PC-9 (cell line): ENCODE results near the gene UBQLNL. TPM values are rescaled to one million over a fixed set of nuclear protein-coding genes. Genes with fewer than 3 reads are reported as not detected.

Experiments used
- BruUV-seq: library from RNA; stranded (reverse); fragments of 400-500 nt; replicated peaks from 2 replicates; lab custom pipeline; 2021; lab: Mats Ljungman, UMichigan
- CTCF ChIA-PET: fragments of 300-600 bp; sonication (Branson Sonifier 250); formaldehyde crosslinking; loops from one replicate; lab custom pipeline; 2022; ENCODE audit warnings: antibody characterized with exemption; lab: Charles Lee
- POLR2A ChIA-PET: fragments of 300-600 bp; sonication (Branson Sonifier 250); formaldehyde crosslinking; loops from one replicate; lab custom pipeline; 2022; ENCODE audit warnings: antibody characterized with exemption; ENCODE audit not compliant: unreplicated experiment; lab: Charles Lee
- DNase-seq, 2 experiments: peaks; one replicate each; pipeline versions ENCODE4 v3.0.0 to v3.0.0-alpha.2; 2015 to 2022; ENCODE audit warnings: mixed read lengths in 1 of 2
- H2AFZ ChIP-seq: fragments of 200-600 bp; sonication (generic); 2 replicates; pipeline ENCODE4 v1.8.1; 2017; ENCODE audit warnings: antibody characterized with exemption
- H3F3A ChIP-seq: fragments of 200-600 bp; sonication (generic); 2 replicates; pipeline ENCODE4 v1.8.1; 2017; ENCODE audit warnings: antibody characterized with exemption, mild to moderate bottlenecking, low read depth; ENCODE audit not compliant: insufficient read depth
- H3K27ac ChIP-seq: fragments of 200-600 bp; sonication (generic); 2 replicates; pipeline ENCODE4 v1.6.1; 2016; ENCODE audit warnings: mixed run types
- H3K27me3 ChIP-seq: fragments of 200-600 bp; sonication (generic); 2 replicates; pipeline ENCODE4 v1.6.1; 2016; ENCODE audit warnings: low read depth, mixed run types; ENCODE audit not compliant: insufficient read depth
- H3K36me3 ChIP-seq: fragments of 200-600 bp; sonication (generic); 2 replicates; pipeline ENCODE4 v1.6.1; 2016; ENCODE audit warnings: low read depth, mixed run types
- H3K4me1 ChIP-seq: fragments of 200-600 bp; sonication (generic); replicated peaks from 2 replicates; pipeline ENCODE4 v1.6.1; 2016; ENCODE audit warnings: mixed run types; ENCODE audit not compliant: insufficient read depth
- H3K4me2 ChIP-seq: fragments of 200-600 bp; sonication (generic); 2 replicates; pipeline ENCODE4 v1.6.1; 2017; ENCODE audit warnings: mixed run types
- H3K4me3 ChIP-seq: fragments of 200-600 bp; sonication (generic); 2 replicates; pipeline ENCODE4 v1.6.1; 2016; ENCODE audit warnings: mixed run types
- H3K79me2 ChIP-seq: fragments of 200-600 bp; sonication (generic); 2 replicates; pipeline ENCODE4 v1.6.1; 2017; ENCODE audit warnings: low read depth, mixed run types
- H3K9me2 ChIP-seq: fragments of 200-600 bp; sonication (generic); 2 replicates; pipeline ENCODE4 v1.8.1; 2017; ENCODE audit warnings: mild to moderate bottlenecking; ENCODE audit not compliant: insufficient read depth
- H3K9me3 ChIP-seq: fragments of 200-600 bp; sonication (generic); 2 replicates; pipeline ENCODE4 v1.8.1; 2016; ENCODE audit warnings: low read depth; ENCODE audit not compliant: insufficient read depth
- H4K20me1 ChIP-seq: fragments of 200-600 bp; sonication (generic); 2 replicates; pipeline ENCODE4 v1.8.1; 2017; ENCODE audit not compliant: insufficient read depth
- EZH2 ChIP-seq: fragments of 200-600 bp; sonication (generic); IDR thresholded peaks from 2 replicates; pipeline ENCODE4 v1.8.0; 2017; ENCODE audit warnings: antibody characterized with exemption, low read depth
- intact Hi-C: fragments of 100-400 bp; cut with micrococcal nuclease; formaldehyde crosslinking; loops from one replicate; pipeline ENCODE4 v1.10.0; 2022; ENCODE audit not compliant: unreplicated experiment
- total RNA-seq: library from RNA; stranded (reverse); gene quantifications from 2 replicates; pipeline ENCODE4 v1.2.3, GENCODE V29; 2021
- TF ChIP-seq, protein P1 (sequence below): fragments of 200-600 bp; sonication (generic); conservative IDR thresholded peaks from 2 replicates; pipeline ENCODE4 v1.6.1; 2017; ENCODE audit warnings: mixed run types, antibody characterized with exemption, mild to moderate bottlenecking, moderate library complexity

Gene UBQLNL
- total RNA-seq, 1 experiment from 2014 or later = 0.15 TPM

GRCh38 chr11:5531053-5531831 lies 14.7 kb upstream of the UBQLNL start:
- H3K27me3 ChIP-seq = no peaks in the 10 kb centered on the region
- CTCF ChIA-PET = no interaction called here
- no peaks in the 10 kb centered on the region for H3K9me3 ChIP-seq
- H3K4me1 ChIP-seq = no peaks in the 10 kb centered on the region
- H3F3A ChIP-seq = no peaks in the 10 kb centered on the region
- no peak overlapping the region for H3K27ac ChIP-seq
- no peaks in the 10 kb centered on the region for H4K20me1 ChIP-seq
- no peak overlapping the region for H2AFZ ChIP-seq
- POLR2A ChIA-PET = no interaction called here
- no peaks in the 10 kb centered on the region for H3K9me2 ChIP-seq
- no peak overlapping the region for H3K4me2 ChIP-seq
- intact Hi-C loops = no loop called here
- H3K36me3 ChIP-seq = no peaks in the 10 kb centered on the region
- H3K4me3 ChIP-seq = no peak overlapping the region
- no TSS peak for BruUV-seq
- no peak for DNase-seq
- no peaks in the 10 kb centered on the region for H3K79me2 ChIP-seq
- TF ChIP-seq, protein P1, sequence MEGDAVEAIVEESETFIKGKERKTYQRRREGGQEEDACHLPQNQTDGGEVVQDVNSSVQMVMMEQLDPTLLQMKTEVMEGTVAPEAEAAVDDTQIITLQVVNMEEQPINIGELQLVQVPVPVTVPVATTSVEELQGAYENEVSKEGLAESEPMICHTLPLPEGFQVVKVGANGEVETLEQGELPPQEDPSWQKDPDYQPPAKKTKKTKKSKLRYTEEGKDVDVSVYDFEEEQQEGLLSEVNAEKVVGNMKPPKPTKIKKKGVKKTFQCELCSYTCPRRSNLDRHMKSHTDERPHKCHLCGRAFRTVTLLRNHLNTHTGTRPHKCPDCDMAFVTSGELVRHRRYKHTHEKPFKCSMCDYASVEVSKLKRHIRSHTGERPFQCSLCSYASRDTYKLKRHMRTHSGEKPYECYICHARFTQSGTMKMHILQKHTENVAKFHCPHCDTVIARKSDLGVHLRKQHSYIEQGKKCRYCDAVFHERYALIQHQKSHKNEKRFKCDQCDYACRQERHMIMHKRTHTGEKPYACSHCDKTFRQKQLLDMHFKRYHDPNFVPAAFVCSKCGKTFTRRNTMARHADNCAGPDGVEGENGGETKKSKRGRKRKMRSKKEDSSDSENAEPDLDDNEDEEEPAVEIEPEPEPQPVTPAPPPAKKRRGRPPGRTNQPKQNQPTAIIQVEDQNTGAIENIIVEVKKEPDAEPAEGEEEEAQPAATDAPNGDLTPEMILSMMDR = no peak
- TF ChIP-seq EZH2 = no peak

GRCh38 chr11:5528495-5528894 lies 12.0 kb upstream of the UBQLNL start:
- BruUV-seq = no TSS peak
- Histone ChIP-seq H3K36me3 (no peaks in the 10 kb centered on the region), H3K27me3 (peaks cover 10% of the 10 kb centered on the region), H3K4me2 (no peak overlapping the region), H3K79me2 (no peaks in the 10 kb centered on the region), H4K20me1 (no peaks in the 10 kb centered on the region), H3K4me3 (no peak overlapping the region), H3K27ac (no peak overlapping the region), H3F3A (no peaks in the 10 kb centered on the region), H2AFZ (no peak overlapping the region), H3K4me1 (no peaks in the 10 kb centered on the region), H3K9me3 (no peaks in the 10 kb centered on the region), H3K9me2 (no peaks in the 10 kb centered on the region)
- POLR2A ChIA-PET = no interaction called here
- CTCF ChIA-PET = no interaction called here
- TF ChIP-seq EZH2 = no peak
- TF ChIP-seq, protein P1 = no peak
- no peak for DNase-seq
- intact Hi-C loops = no loop called here

GRCh38 chr11:5527716-5528115 lies 11.2 kb upstream of the UBQLNL start:
- no TSS peak for BruUV-seq
- Histone ChIP-seq H3K4me2 (no peak overlapping the region), H3K79me2 (no peaks in the 10 kb centered on the region), H3K9me2 (no peaks in the 10 kb centered on the region), H4K20me1 (no peaks in the 10 kb centered on the region), H3K27me3 (peaks cover 10% of the 10 kb centered on the region), H3K4me3 (no peak overlapping the region), H3K27ac (no peak overlapping the region), H2AFZ (no peak overlapping the region), H3F3A (no peaks in the 10 kb centered on the region), H3K36me3 (no peaks in the 10 kb centered on the region), H3K4me1 (no peaks in the 10 kb centered on the region), H3K9me3 (no peaks in the 10 kb centered on the region)
- no peak for DNase-seq
- TF ChIP-seq, protein P1 = no peak
- no peak for TF ChIP-seq EZH2
- ChIA-PET POLR2A (no interaction called here), CTCF (no interaction called here)
- intact Hi-C loops = no loop called here
